ENCODE data around the gene PRSS21.
A peak's percentile ranks its signal among the peaks of the same experiment; 100 is the strongest.

PRSS21 gene

DNA sequence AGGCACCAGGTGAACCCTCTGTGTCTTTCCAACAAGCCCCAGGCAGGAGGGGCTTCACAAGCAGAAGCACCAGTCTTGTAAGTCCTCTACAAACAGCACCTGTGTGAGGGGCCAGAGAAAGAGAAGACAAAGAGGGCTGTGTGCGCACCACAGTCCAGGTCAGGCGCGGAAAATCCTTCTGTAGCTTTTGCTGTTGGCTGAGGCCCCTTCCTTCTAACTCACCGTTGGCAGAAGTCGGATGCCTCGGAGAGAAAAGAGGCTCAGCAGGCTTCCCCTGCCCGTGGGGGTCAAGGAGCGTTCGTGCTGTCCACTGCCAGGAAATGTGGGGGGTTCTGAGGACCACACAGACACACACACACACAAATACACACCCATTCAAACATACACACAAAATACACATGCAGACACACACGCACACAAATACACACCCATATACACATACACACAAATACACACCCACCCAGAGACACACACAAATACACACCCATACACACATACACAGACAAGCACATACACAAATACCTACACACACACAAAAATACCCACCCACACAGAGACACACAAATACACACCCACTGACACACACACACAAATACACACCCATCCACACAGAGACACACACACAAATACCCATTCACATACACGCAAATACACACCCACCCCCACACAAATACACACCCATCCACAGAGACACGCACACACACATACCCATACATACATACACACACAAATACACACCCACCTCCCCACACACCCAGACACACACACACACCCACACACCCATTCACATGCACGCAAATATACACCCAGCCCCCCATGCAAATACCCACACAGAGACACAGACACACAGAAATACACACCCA lies 19.8 kb downstream of the PRSS21 start:
- no peak overlapping the region for H3K27ac ChIP-seq
- TF ChIP-seq, protein P1, sequence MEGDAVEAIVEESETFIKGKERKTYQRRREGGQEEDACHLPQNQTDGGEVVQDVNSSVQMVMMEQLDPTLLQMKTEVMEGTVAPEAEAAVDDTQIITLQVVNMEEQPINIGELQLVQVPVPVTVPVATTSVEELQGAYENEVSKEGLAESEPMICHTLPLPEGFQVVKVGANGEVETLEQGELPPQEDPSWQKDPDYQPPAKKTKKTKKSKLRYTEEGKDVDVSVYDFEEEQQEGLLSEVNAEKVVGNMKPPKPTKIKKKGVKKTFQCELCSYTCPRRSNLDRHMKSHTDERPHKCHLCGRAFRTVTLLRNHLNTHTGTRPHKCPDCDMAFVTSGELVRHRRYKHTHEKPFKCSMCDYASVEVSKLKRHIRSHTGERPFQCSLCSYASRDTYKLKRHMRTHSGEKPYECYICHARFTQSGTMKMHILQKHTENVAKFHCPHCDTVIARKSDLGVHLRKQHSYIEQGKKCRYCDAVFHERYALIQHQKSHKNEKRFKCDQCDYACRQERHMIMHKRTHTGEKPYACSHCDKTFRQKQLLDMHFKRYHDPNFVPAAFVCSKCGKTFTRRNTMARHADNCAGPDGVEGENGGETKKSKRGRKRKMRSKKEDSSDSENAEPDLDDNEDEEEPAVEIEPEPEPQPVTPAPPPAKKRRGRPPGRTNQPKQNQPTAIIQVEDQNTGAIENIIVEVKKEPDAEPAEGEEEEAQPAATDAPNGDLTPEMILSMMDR (conservative IDR thresholded peaks at IDR 0.05): no peak

DNA sequence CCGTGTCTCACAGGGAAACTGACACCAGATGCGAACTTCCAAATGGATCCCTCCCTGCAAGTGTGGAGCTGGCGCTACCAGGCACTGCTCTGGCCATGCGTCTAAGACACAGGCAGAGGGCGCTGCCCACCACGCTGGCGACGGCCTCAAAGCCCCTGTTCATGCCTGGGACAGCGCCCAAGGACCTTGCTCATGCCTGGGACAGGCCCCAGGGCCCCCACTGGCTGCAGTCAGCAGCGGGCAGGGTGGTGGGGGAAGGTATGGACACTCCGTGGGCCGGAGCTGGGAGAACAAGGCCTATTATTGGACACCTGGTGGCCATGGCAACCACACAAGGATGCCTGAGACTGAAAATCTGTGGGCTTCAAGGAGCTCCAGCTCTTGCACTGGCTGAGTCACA lies 21.9 kb downstream of the PRSS21 start:
- H3K27ac ChIP-seq: no peak overlapping the region
- TF ChIP-seq, protein P1 (conservative IDR thresholded peaks at IDR 0.05): peak; percentile 50

DNA sequence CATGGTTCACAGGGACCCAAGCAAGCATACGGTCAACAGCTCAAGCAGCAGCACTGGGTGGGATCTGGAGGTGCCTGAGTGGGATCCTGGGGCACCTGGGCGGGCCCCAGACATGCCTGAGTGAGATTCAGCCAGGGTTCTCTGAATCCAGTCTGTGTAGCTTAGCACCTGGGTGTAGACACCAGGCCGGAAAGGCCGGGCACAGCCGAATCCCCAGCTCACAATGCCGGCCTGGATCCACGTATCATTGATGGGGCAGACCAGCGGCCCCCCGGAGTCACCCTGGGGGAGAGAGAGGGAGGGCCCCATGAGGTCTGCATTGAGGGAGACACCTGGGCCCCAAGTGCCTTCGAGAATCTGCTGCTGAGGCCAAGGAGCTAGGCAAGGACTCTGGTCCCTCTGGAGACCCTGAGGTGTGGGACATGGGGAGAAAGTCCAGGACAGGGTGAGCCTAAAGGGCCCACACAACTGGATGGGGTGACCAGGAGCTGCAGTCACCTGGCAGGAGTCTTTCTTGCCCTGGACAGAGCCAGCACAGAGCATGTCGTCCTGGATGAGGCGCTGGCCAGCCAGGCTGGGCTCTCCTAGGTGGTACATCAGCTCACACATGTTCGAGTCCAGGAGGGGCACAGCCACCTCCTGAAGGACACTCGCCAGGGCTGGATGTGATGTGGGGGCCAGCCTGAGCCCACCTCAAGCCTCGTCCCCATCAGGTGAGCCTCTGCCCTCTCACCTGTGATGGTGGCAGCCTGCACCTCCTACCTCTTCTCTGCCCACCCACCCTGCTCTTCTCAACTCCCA lies 22.8 kb downstream of the PRSS21 start:
- H3K27ac ChIP-seq: no peak overlapping the region

DNA sequence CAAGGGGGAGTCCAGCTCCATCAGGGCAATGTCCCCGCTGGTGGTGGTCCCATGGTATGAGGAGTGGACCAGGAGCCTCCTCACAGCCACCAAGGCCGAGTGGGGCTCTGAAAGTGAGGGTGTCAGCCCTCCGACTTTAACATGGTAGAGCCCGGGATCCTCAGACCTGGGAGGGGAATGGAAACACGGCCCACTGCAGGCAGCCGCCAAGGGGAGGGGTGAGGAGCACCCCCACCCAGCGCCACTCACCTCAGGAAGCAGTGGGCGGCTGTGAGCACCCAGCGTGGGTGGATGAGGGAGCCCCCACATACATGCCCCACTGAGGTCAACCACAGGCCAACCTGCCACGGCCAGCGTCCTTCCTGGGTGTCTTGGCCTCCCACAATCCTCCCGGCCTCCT lies 23.9 kb downstream of the PRSS21 start:
- TF ChIP-seq, protein P1 (conservative IDR thresholded peaks at IDR 0.05): no peak
- no peak overlapping the region for H3K27ac ChIP-seq

More for the DNA sequence above, 22.8 kb downstream of the PRSS21 start:
- TF ChIP-seq, protein P1 (conservative IDR thresholded peaks at IDR 0.05): no peak

DNA sequence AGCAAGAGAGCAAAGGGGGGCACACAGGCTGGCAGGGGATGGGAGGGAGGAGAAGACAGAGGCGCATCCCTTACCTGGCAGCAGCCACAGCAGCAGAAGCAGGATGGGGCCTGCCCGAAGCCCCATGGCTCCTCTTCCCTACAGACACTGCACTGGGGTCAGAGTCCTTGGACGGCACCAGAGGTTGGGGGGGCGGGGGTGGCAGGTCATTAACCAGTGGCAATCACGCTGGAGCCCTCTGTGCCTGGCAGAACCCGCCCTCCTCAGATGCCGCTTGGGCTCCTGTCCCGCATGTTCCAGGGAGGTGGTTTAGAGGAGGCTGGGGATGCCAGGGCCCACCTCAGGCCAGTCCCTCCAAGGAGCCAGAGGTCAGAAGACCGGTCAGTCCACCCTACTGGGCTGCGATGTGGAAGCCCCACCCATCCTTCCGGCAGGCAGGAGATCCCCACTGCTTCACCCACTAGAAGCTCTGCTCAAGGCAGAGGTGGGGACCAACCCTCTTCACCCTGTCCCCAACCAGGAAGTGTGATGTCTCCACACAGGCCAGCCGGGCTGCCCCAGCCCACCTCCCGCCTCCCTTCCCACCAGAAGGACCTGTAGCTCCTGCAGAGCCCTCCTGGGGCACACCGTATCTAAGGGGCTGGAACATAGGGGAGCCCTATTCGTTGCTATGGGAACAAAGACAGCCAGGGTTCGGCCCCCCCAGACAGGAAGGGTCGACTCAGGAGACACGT lies 24.7 kb downstream of the PRSS21 start:
- TF ChIP-seq, protein P1 (conservative IDR thresholded peaks at IDR 0.05): no peak
- no peak overlapping the region for H3K27ac ChIP-seq

DNA sequence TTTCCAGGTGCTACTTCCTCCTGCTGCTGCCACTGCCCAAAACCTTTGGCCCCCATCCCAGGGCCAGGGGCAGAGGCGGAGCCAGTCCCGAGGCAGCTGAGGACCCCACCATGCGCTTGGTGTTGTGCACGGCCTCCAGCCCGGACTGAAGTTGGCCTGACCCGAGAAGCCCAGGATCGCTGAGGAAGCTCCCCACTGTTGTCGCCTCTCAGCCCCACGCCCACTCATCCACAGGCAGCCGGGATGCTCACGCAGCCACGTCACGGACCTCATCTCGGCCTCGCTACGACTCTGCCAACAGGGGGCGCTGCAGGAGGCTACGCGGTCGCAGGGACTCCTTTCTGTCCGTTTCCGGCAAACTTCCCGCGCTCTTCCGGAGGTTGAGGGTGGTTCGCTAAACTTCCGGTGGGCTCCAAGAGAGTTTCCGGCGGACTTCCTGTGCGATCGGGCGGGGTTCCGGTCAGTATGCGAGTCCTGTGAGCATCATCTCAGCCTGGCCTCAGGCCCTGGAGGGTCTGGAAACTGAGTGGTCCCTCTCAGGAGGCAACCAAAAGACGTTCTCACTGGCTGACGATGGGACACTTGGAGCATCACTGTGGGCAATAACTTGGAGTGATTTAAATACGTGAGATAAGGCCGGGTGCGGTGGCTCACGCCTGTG lies 25.4 kb downstream of the PRSS21 start:
- TF ChIP-seq, protein P1 (conservative IDR thresholded peaks at IDR 0.05): no peak
- no peak overlapping the region for H3K27ac ChIP-seq

Data from VCaP (cell line).